Measurements from ENCODE around the gene RANGRF.

The RANGRF gene

DNA sequence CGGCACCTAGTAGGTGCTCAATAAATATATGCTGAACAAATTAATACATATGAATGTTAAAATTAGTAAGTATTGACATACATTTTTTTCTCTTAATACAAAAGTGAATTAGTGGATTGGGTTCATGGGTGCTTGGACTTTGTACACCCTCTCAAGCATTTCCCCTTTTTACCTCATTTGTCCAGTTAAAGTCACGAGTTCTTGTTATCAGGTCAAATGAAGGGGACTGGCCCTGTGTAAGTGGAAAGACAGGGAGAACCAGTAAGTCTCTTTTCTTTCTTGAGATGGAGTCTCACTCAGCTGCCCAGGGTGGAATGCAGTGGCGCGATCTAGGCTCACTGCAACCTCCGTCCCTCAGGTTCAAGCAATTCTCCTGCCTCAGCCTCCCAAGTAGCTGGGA lies 13.7 kb upstream of the RANGRF start:
- no peak for DNase-seq

DNA sequence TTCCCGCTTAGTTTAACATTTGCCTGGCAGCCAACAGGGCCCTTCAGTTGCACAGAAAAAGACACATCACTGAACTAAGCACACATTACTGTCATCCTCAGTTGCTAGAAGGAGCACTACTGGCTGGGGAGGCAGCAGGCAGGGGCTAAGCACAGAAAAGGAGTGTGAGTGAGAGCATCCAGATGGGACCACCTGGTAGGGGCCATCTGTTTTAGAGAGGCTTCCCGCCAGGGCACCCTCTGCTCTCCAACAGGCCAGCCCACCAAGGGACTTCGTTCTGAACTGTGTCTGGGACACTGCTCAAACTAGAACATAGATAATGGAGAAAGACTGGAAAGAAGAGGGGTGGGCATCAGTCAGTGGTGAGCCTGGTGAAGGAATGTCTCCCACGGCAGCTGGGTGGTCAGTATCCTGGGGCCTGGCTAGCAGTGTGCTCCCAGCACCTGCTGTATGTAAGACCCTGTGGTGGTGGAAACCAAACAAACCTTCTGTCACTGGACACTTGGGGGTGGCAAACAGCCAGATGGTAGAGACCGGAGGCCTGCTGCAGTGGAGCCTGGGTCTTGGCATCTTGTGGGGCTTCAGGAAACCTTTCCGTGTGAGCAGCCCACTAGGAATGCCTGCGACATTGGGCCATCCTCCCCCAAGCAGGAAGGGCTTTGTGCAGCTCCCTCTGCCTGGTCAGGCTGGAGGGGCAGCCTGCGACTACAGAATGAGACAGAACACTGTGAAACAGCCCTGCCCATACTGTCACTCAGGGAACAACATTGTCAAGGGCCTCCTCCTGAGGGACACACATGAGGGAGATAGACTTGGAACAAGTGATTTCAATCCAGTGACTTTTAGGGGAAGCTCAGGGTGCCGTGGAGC lies 12.8 kb upstream of the RANGRF start:
- DNase-seq: no peak

DNA sequence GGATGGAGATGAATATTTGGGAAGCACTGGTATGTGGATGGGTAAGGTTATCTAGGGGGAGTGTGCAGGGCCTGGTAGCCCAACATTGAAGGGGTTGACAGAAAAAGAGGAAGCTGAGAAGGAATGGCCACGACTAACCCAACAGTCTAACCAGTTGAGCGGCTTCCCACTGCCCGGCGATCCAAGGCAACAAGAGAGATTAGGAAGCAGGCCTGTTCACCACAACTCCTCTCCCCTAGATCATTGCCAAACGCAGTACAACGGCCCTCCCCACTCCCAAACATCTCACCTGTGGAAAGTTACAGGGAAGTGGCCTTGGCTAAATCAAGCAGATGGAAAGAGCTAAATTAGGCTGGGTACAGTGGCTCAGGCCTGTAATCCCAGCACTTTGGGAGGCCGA lies 11.2 kb upstream of the RANGRF start:
- no peak for DNase-seq

DNA sequence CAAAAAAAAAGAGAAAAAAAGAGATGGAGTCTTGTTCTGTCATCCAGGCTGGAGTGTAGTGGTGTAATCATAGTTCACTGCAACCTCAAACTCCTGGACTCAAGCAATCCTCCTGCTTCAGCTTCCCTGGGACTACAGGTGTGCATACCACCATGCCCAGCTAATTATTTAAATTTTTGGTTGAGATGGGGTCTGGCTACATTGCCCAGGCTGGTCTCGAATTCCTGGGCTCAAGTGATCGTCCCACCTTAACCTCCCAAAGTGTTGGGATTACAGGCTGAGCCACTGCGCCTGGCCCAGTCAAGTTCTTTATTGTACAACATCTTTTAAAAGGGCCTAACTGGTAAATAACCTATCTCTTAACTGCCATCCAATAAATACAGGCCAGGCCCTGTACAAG lies 6.1 kb upstream of the RANGRF start:
- no peak for DNase-seq

DNA sequence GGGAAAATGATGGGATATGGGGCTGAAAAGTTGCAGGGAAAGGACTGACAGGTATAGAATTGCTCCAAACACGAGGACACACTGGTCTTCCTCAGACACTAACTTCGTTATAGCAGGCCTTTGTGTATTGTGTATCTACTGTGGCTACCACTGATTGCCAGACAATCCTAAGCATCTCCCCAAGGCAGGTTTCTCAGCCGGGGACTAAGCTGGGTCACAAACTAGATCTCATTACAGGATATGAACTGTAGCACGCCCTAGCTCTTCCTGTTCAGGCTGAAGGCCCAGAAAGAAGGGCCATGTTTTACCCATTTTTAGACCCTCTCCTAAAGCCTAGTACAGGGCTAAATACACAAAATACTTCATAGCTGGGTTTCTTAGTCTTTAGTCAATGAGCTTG lies 5.1 kb upstream of the RANGRF start:
- DNase-seq: no peak

DNA sequence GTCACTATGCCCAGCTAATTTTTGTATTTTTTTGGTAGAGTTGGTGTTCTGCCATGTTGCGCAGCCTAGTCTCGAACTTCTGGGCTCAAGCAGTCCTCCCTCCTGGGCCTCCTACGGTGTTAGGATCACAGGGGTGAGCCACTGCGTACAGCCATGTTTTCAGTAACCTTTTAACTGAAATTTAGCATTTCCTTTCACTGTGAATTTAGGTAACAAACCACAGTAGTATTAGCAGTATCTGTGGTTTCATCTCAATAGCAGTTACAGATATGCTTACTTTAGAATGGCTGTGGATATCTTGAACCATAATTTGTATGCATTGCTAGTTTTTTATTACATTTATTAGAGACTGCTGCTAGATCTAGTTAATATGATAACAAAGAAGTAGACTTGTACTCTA lies 4.3 kb upstream of the RANGRF start:
- no peak for DNase-seq

DNA sequence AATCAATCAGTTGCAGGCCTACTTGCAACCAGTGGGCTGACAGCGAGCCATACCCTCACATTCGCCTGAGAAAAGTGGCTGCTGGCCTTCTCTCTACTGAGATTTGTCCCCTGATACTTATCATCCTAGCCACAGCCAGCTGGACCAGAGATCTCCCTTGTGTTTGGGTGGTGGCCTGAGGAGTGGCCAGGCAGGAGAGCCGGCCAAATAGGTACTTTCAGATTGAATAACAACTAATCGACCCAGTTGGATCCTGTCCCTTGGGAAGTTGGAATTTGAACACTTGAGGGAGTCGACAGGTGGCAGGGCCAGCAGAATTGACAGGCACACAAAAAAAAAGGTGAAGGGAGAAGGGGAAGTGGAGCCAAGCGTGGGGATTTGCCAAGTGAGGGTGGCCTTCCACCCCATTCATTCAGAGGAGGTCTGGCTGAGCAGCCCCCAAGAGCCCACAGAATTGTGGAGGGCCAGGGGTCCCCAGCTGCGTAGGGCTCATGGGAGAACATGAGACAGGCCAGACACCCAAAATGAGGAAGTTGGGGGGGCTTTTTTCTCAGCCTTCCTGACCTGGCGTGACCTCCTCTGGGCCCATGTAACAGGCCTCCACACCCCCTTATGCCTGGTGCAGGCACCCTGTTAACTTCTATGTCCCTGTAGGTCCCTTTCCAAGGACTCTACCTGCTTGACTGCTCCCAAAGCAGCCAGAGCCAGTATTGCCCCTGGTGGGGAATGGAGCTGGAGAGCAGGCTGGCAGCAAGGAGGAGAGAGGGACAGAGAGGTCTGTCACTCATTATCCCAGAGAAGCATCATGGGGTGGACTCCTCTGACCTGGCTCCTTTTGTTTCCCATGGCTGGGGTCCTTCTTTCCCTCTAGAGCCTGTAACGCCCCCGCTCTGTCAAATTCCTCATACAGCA lies 2.9 kb upstream of the RANGRF start:
- no peak for DNase-seq

DNA sequence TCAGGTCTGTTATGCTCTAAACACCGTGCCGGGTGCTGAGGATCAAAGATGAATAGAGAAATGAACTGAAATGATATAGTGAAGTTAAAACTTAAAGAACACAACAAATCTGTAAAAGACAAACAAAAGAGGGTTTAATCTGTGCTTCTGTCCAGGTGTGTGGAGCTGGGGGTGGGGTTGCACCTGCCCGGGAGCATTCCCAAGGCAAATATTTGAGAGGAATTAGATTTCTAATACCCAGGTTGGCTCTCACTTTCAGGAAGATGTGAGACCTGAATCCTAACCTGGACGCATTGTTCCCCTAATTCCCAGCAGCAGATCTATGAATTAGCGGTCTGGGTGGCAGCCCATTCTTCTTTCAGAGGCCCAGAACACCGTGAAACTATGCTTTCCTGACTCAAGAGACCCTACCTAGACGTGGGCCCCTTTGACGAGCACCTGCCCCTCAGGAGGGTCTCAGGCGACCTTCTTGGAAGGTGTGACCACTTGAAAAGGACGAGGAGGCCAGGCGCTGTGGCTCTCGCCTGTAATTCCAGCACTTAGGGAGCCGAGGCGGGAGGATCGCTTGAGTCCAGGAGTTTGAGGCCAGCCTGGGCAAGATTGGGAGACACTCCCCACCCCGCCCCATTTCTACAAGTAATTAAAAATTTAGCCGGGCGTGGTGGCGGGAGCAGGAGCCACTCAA lies 677 bp upstream of the RANGRF start:
- no peak for DNase-seq

DNA sequence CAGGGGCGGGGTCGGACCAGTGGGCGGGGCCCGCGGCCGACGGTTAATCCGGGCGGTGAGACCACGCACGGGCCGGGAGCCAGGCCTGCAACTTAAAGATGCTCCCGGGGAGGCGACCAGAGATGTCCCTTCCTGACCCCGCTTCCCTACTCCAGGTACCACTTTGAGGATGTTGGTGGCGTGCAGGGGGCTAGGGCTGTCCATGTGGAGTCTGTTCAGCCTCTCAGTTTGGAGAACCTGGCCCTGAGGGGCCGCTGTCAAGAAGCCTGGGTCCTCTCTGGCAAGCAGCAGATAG lies 580 bp downstream of the RANGRF start:
- DNase-seq: no peak

DNA sequence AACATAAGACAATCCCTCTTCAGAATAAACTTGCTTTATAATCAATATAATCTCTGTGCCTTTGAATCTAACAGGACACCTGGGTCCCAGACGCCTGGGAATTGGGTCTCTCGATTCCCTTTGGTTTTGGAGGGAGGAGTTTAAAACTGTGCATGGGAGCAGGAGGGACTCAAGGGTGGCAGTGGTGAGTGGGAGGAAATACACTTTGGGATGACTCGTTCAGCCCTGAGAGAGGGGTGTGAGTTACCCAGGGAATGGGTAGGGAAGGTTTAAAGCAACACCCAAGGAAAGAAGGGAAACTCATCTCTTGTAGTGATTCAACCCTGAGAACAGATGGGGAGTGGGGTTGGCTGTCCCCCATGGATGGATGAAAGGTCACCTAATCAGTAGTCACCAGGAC lies 1.6 kb downstream of the RANGRF start:
- DNase-seq: no peak

DNA sequence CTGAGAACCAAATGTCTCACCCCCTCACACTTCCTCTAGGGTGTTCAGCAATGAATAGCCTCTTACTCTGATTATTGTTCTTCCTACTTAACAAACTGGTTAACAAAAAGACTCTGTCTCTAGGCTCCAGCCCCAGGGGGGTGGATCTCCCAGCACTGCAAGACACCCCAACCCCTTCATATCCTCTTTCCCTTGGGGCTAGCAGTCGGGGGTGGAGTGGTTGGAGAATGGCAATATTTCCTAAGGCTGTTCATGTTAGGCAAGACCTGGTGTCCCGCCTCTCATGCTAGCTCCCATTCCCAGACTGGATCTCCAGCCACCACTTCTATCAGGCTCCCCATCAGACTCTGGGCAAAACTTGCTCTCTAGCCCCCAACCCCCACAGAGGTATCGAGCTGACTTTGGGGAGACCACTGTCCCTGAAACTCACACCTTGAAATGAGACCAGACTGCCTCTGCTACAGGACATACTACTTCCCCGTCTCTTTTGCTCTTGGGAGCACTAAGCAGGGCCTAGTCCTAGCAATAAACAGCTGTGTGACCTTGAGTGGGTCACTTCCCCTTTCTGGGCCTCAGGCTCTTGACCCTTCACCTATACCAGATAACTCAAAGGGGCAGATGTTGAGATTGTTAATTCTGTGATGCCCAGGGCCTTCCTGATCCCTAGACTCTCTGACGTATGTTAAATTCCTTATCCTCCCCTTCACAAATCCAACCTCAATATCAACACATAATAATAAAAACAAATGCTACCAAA lies 4.3 kb downstream of the RANGRF start:
- DNase-seq: no peak

DNA sequence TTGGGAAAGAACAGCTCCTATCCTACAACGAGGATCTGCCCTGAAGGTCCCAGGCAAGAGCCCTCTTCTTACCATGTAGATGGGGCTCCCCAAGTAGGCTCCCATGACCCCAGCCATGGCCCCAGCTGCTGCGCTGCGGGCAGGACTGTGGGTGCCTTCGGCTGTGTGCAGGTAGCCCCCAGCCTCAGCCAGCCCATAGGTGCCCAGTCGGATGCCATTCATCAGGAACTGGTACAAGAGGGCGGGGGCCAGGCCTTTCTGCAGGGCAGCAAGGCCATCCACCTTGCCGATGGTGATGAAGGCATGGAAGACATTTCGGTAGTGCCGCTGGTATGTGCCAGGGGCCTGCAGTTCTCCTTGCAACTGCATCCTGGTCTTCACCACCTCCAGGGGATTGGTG lies 5.9 kb downstream of the RANGRF start:
- no peak for DNase-seq

DNA sequence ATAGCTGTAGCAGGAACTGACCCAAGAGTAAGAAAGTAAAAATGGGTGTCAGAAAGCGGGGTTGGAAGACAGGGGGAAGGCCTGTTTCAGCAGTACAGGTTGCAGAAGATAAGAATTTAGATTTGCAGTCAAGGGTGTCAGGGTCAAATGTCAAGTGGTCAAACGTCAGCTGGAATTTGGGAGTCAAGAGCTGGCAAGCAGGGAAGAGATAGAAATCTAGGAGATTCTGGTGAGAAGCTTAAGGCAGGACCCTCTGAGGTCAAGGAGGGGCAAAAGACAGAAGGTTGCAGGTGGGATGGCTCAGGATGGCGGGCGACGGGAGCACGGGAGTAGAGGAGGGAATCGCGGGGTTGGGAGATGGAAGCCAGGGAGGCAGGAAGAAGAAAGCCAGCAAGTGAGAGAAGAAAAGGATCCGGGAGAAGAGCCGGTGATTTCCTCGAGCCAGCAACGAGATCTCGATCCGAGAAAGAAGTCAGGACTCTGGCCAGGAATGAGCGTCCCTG lies 6.4 kb downstream of the RANGRF start:
- peak in 1 of 6 experiments; percentile 32 for DNase-seq

DNA sequence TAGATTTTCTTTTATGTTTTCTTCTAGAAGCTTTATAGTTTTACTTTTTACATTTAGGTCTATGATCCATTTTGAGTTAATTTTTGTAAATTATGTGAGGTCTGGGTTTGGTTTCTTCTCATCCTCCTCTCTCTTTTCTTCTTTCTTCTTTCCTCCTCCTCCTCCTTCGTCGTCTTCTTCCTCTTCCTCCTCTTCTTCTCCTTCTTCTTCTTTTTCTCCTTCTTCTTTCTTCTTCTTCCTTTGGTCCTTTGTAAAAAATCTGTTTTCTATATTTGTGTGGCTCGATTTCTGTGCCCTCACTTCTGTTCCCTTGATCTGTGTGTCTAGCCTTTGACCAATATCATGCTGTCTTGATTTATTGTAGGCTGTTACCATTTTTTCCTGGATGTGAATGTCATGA lies 11.8 kb downstream of the RANGRF start:
- DNase-seq: no peak

DNA sequence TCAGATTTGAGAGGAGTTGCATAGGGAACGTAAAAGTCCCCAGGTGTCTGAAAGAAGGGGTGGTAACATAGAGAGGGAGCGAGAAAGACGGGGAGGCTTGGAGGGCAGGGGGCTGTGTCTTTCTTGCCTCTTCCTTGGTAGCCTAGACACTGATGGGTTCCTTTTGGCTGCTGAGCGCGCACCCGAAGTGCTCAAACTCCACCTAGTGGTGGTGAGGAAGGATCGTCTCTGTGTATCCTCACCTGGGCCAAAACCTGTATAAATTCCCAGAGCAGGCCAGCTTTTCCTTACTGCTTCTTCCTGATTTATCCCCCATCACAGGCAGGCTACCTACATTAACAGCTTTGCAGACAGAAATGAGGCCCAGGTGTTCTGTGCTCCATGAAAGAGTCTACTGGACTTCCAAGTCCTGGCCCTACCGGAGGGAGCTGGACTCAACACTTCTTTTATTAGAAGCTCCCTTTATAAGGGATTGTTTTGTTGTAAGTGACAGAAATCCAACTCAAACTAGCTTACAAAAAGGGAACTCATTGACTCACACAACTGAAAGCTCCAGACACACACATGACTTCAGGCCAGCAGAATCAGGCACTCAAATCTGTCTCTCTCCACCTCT lies 12.3 kb downstream of the RANGRF start:
- DNase-seq: peak; percentile 31 to 79 (median 52)

DNA sequence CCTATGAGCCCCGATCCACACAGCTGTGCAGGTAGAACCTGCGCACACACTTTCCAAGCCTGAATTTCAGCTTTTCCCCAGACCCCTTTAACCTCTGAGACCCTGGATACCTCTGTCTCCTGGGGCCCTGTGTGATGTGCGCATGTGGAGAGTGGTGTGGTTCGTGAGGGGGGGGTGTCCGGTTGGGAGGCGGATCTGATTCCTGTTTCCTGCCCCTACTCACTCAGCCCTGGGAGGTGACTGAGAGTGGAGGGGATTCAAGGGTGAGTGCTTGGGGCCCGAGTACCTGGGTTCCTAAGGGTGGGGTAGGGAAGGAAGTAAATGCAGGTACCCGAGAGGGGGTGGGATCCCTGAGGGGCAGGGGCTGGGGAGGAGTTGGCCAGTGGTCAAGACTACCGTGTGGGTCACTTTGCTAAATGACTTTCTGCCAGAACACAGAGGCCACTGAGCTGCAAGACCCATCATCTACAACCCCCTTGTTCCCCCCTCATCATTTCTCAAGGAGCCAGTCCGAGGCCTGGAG lies 22.2 kb downstream of the RANGRF start:
- DNase-seq: no peak

DNA sequence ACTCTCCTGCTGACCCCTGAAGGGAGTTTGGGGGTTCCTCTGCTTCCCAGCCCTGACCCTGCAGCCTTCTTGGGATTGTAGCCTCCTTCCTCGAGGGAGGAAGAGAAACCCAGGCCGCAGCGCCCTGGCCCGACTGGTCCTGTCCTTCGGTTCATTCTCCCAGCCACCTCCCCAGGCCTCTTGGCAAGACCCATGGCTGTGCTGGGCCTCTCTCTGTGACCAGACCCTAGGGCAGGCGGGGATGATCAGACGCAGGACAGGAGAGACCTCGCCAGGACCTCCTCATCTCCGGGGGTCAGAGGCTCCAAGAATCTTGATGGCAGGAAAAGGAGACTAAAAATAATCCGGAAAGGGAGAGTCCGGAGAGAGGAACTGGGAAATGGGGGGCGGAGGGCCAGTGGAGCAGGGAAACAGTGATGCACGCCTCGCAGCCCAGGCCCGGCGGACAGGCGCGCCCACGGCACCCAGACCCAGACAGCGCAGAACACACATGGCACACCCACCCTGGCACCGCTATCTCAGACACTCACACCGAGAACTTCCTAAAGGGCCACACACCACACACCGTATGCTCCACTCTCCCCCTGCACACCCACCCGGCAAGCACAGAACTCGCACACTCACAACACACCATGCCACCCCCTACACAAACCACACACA lies 22.8 kb downstream of the RANGRF start:
- DNase-seq: no peak

DNA sequence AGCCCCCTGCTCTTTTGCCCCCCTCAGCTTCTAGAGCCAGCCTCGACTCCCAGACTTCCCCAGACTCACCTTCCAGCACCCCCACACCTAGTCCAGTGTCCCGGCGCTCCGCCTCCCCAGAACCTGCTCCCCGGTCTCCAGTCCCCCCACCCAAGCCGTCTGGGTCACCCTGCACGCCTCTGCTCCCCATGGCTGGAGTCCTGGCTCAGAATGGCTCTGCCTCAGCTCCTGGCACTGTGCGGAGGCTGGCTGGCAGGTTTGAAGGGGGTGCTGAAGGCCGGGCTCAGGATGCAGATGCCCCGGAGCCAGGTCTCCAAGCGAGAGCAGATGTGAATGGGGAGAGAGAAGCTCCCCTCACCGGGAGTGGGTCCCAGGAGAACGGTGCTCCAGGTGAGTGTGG lies 23.8 kb downstream of the RANGRF start:
- DNase-seq: no peak

DNA sequence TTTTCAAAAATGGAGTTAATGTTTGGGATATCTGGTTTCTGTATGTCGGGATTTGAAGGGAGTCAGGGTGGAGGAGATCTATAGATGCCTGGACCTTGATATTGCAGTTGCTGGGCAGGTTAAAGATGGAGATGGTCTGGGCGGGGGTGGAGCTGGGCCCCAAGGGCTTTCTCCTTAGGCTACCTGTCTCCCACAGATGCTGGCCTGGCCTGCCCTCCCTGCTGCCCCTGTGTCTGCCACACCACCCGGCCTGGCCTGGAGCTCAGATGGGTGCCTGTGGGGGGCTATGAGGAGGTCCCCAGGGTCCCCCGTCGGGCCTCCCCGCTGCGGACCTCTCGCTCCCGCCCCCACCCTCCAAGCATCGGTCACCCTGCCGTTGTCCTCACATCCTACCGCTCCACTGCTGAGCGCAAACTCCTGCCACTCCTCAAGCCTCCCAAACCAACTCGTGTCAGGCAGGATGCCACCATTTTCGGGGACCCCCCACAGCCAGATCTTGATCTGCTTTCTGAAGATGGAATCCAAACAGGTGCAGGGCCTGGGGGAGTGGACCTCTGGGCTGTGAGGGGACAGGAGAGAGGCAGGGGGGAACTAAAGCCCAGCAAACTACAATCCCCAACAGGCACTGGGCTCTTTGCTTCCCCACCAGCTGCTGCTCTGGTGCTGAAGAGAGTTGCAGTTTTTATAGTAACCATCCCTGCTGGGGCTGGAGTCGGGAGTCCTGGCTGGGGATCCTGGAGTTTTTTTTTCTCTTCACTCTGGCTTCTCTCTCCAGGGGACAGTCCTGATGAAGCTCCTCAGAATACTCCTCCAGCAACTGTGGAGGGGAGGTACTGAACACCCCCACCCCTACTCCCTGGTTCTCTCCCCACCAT lies 24.5 kb downstream of the RANGRF start:
- no peak for DNase-seq
